ENCODE measurements around the gene DMRTC2. TPM values are rescaled to one million over a fixed set of nuclear protein-coding genes. Genes with fewer than 3 reads are reported as not detected.

Gene DMRTC2
- total and polyA plus RNA-seq, 7 donors = not detected

DNA sequence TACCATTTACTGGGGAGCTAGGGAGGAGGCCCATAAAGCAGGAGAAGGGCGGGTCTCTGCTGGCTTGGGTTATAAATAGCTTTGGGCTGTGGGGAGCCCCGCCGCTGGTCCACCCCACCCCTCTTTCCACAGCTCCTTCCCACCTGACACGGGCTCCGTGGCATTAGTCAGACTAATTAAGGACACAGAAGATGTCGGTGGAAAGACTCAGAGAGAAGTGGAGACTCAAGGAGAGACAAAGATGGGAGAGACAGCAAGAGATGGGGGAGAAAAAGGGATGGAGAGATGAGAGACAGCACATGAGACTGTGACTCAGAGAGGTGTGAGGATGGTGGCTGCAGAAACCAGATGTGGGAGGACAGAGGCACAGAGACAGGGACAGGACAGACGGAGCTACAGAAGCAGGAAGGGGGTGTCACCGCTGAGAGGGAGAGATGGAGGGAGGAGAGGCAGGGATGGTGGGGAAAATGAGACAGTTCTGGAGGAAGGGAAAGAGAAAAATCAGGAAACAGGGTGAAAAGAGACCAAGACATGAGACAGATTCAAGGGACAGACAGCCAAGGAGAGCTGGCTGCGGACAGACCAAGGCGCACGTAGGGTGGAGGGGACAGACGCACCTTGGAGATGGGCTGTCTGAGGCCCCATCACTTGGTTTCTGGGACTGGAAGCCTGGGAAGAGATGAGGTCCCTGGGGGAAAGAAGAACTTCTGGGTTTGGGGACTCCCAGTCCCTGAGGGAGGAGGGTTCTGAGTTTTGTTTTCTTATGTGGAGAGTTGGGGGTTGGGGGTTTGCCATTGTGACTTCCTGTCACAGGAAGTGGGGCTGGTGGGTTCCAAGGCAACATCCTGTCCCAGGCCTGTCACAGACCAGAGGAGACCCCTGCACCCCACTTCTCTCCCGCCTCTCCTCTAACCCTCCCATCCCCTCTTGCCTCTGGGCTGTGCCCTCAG, 42.2 kb downstream of the DMRTC2 start:
- no peak for DNase-seq
- TF ChIP-seq CTCF (IDR thresholded peaks at IDR 0.05) = no peak
- H3K4me3 ChIP-seq = no peak overlapping the region
- peaks cover 0 to 13% of the 10 kb centered on the region in 2 donors for H3K36me3 ChIP-seq (ENCODE audit: insufficient read depth in 1 of 2, low read depth in 1 of 2)
- ATAC-seq = no peak
- intact Hi-C loops (cut with DNase I) = no loop called here
- WGBS, 3 donors = 59 to 69% (median 63%) methylated on average over 13 of the region's 13 CpGs
- H3K27ac ChIP-seq = no peak overlapping the region
- H3K27me3 ChIP-seq (ENCODE audit: insufficient read depth in 3 of 3, low read length in 2 of 3) = peaks cover 0 to 8% (median 0%) of the 10 kb centered on the region in 3 donors
- peaks cover 6% of the 10 kb centered on the region for H3K4me1 ChIP-seq
- no peaks in the 10 kb centered on the region for H3K9me3 ChIP-seq

DNA sequence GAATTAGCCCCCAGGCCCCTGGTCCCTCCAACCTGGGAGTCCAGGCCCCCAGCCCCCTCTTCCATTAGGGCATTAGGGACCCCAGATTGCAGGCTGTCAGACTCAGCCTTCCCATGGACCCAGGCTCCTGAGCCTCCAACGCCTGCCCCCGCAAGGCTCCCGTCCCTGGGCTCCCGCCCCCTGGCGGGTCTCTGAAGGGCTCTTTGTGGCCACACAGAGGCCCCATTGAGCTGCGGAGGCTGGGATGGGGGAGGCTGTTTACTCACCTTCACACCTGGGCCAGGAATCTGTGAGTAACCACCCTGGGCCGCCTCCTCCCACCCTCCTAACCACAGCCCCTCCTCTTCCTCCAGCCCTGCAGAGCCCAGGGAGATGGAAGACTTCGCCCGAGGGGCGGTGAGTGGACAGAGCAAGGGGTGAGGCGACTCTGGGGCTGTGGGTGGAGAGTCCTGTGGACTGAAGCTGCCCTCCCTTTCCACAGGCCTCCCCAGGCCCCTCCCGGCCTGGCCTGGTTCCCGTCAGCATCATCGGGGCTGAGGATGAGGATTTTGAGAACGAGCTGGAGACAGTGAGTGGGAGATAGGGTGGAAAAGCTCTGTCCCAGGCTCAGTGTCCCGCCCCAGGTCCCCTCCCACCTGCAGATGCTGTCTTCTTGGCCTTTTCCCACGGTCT, 43.0 kb downstream of the DMRTC2 start:
- Histone ChIP-seq H3K4me3 (no peak overlapping the region), H3K27ac (no peak overlapping the region), H3K4me1 (peaks cover 6% of the 10 kb centered on the region), H3K27me3 (ENCODE audit: insufficient read depth in 3 of 3, low read length in 2 of 3) (peaks cover 0 to 8% (median 0%) of the 10 kb centered on the region in 3 donors), H3K36me3 (ENCODE audit: insufficient read depth in 1 of 2, low read depth in 1 of 2) (peaks cover 0 to 21% of the 10 kb centered on the region in 2 donors), H3K9me3 (no peaks in the 10 kb centered on the region)
- no peak for TF ChIP-seq CTCF (IDR thresholded peaks at IDR 0.05)
- intact Hi-C loops (cut with DNase I) = no loop called here
- ATAC-seq (no peak), DNase-seq (no peak)
- 61 to 67% (median 62%) methylated on average over 16 to 17 of the region's 17 CpGs for WGBS, 3 donors

DNA sequence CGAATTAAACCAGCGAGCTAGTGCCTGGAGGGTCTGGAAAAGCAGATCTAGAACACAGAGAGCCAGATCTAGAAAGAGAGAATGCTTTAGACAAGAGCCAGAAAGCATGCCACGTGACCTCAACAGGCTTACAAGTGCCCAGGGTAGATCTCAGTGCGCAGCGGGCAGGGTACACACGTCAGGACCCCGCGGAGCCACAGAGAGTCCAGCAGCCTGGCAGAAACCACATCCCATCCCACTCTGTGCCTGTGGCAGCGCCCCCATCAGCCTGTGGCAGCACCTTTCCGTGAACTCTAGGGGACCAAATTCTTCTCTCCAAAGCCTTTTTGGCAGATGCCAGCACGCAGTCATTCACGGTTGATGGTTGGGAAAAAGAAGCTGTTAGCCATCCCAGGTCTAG, 44.1 kb downstream of the DMRTC2 start:
- intact Hi-C loops (cut with DNase I) = no loop called here

DNA sequence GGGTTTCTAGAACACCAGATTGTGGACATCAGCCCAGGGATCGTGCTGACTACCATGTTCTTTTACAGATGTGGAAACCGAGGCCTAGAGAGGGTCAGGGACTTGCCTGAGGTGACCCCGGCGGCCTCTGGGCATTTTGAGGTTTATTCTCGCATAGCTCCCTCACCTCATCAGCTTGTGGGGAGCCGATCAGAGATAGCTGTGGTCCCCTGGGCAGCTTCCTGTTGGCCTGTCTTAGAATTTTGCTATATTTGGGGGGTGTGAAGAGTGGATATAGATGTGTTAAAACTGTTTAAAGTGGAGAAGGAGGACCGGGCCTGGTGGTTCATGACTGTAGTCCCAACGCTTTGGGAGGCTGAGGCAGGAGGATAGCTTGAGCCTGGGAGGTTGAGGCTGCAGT, 45.1 kb downstream of the DMRTC2 start:
- ATAC-seq (no peak), DNase-seq (no peak)
- TF ChIP-seq CTCF (IDR thresholded peaks at IDR 0.05) = no peak
- no peaks in the 10 kb centered on the region for H3K9me3 ChIP-seq
- intact Hi-C loops (cut with DNase I) = no loop called here
- H3K4me3 ChIP-seq = no peak overlapping the region
- peaks cover 0 to 26% of the 10 kb centered on the region in 2 donors for H3K36me3 ChIP-seq (ENCODE audit: insufficient read depth in 1 of 2, low read depth in 1 of 2)
- peaks cover 3% of the 10 kb centered on the region for H3K4me1 ChIP-seq
- no peaks in the 10 kb centered on the region for H3K27me3 ChIP-seq (ENCODE audit: insufficient read depth in 3 of 3, low read length in 2 of 3)
- 88 to 94% (median 91%) methylated on average over 8 of the region's 8 CpGs for WGBS, 3 donors
- no peak overlapping the region for H3K27ac ChIP-seq

More for the DNA sequence above, 44.1 kb downstream of the DMRTC2 start:
- H3K9me3 ChIP-seq = no peaks in the 10 kb centered on the region
- 83 to 89% (median 87%) methylated on average over 12 of the region's 12 CpGs for WGBS, 3 donors
- no peak overlapping the region for H3K27ac ChIP-seq
- DNase-seq = no peak
- H3K4me3 ChIP-seq = no peak overlapping the region
- ATAC-seq = no peak
- peaks cover 0 to 21% of the 10 kb centered on the region in 2 donors for H3K36me3 ChIP-seq (ENCODE audit: insufficient read depth in 1 of 2, low read depth in 1 of 2)
- no peak for TF ChIP-seq CTCF (IDR thresholded peaks at IDR 0.05)
- no peaks in the 10 kb centered on the region for H3K27me3 ChIP-seq (ENCODE audit: insufficient read depth in 3 of 3, low read length in 2 of 3)
- H3K4me1 ChIP-seq = peaks cover 6% of the 10 kb centered on the region
